HG03575 (cell line): ENCODE measurements around the gene LRRC14B.
"Not testable (repeated sequence)": the region's sequence is repeated elsewhere in the genome, so short reads cannot be mapped to it uniquely, and the experiment has no call there.

Experiments used
- ATAC-seq: cut with Tn5 transposase; IDR thresholded peaks from one replicate; pipeline ENCODE4 v1.9.1; 2021; ENCODE audit not compliant: unreplicated experiment, insufficient number of reproducible peaks, low FRiP score; ENCODE audit errors: extremely low read depth

The LRRC14B gene

DNA sequence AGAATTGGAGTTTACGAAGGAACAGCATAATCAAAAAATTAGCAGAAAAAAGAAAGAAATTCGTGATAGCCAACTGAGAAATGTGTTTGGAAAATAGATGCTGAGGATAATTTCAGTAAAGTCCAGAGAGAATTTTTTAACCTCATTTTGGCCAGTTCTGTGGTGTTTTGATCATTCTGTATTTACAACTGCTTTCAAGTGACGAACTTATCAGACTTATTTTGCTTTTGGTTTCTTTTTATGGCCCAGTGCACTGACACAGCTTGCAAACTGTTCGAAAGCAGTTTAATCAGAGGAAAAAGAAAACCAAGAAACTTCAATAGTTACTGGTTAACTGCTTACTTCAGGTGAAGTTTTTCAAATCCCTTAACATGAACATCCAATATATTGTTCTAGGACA lies 28.7 kb downstream of the LRRC14B start:
- no peak for ATAC-seq

DNA sequence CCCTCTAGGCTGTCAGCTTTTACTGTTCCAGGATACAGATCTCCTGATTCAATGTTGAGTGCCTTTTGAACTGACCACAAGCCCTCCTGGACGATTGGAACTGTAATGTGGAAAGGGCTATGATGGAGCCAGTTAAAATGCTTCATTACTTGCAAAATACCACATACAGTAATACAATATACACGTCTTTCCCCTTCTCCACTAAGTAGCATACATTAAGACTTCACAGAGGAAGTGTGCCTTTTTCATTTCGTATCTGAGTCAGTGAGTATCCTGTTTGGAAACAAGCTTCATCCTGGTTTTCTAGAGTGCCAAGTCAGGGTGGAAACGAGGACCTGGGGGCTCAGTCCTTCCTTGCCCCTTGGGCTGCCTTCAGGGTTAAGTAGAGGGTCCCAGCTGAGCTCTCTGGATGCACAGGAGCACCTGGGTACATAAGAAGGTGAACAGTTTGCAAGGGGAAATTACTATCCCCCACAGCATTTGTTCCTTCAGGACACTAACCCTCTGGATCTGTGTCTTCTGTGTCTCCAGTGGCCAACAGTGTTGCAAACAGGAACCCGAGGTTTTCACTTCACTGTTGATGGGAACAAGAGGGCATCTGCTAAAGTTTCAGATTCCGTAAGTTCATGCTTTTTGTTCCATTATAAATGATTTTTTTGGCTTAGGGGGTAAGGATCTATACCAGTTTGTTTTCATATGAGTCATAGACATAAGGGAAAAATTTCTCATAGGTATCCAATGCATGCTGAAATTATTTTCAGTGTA lies 31.8 kb downstream of the LRRC14B start:
- ATAC-seq = not testable (repeated sequence)

DNA sequence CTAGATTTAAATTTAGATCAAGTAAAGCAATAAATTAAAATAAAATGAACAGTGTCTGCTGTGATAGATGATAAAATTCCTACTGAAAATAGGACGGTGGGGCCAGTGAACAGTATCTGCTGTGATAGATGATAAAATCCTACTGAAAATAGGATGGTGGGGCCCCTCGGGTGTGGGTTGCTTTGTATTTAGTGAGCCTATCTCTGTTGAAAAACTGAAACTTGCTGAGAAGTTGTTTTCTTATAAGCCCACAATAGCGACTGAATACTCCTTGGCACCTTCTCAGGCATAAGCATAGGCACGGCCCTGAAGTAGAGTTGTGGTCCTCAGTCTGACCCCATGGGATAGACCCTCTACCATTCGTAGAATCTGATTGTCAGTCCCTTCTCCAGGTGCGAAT lies 32.5 kb downstream of the LRRC14B start:
- no peak for ATAC-seq

DNA sequence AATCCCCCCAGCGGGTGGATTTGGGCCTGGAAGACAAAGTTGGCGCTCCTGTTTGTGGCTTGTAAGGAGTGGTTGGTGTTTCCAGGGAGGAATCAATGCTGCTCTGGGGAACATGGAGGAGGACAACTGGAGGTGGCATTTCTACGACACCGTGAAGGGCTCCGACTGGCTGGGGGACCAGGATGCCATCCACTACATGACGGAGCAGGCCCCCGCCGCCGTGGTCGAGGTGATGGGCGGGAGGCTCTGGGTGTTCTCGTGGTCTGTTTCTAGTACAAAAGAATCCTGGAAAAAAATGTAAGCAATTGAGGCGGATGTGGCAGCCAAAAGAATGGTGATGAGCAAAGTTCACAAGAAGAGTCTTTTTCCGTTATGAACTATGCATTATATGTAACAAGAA lies 34.0 kb downstream of the LRRC14B start:
- no peak for ATAC-seq

DNA sequence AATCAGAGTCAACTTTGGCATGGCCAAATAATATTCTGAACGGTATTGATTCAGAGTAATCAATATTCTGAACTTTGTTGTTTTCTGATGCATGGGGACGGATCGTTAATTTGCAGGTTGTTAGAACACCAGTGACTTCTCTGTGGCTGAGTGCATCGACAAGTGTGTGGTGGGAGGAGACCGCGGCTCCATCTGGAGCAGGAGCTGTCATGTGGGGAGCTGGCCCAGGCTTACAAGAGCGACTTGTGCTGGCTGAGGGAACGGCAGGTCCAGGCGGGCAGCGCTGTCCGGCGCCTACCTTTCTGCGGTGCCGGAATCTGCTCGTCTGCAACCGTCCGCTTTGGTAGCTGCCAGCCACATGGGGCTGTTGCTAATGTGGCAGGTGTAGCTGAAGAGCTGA lies 36.1 kb downstream of the LRRC14B start:
- not testable (repeated sequence) for ATAC-seq

DNA sequence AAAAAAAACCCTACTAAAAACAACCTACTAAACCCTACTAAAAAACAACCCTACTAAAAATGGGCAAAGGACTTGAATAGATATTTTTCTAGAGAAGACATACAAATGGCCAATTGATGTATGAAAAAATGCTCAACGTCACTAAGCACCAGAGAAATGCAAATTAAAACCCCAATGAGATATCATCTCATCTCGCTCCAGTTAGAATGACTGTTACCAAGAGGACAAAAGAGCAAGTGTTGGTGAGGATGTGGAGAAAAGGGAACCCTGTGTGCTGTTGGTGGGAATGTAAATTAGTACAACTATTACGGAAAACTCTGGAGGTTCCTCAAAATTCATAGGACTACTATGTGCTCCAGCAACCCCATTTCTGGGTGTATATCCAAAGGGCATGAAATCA lies 37.6 kb downstream of the LRRC14B start:
- ATAC-seq = no peak

DNA sequence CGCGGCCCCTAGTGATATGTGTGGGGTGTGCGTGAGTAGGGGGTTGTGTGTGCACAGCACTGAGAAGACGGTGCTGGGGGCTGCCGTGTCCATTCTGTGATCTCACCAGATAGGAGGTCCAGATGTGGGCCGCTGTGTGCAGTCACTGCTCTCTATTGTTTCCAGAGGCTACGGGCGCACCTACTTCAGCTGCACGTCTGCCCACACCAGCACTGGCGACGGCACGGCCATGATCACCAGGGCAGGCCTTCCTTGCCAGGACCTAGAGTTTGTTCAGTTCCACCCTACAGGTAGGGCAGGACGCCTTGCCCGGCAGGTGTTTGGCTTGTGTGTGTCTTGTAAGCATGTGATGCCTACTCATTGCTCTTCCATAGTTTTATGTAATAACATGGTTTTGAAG lies 39.4 kb downstream of the LRRC14B start:
- ATAC-seq = no peak

DNA sequence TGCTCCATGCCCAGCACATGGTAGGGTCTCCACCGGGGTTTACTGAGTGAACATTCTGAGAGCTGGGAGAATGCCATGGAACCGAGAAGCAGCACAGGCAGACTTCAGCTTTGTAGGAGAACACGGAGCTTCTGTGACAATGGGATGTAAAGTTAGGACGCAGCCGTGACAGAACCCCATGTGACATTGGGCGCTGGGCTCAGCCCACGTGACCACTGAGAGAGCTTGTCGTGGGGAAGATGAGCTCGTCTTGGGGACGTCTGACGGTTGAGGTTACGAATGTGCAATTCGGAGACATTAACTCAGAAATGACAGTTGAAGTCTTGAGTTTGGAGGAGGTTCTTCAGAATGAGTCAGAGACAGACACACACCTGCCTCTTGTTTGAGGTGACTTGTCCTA lies 40.4 kb downstream of the LRRC14B start:
- no peak for ATAC-seq

DNA sequence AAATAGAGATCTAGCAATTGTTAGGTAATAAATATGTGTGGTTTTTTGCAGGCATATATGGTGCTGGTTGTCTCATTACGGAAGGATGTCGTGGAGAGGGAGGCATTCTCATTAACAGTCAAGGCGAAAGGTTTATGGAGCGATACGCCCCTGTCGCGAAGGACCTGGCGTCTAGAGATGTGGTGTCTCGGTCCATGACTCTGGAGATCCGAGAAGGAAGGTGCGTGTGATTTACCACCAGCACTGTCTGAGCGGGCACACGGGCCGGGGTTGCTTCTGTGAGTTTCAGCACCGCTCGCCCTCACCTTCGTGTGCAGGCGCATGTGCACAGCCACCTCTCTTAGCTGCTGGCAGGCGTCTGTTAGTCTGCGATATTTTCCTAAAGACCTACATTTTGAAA lies 42.1 kb downstream of the LRRC14B start:
- ATAC-seq = not testable (repeated sequence)

DNA sequence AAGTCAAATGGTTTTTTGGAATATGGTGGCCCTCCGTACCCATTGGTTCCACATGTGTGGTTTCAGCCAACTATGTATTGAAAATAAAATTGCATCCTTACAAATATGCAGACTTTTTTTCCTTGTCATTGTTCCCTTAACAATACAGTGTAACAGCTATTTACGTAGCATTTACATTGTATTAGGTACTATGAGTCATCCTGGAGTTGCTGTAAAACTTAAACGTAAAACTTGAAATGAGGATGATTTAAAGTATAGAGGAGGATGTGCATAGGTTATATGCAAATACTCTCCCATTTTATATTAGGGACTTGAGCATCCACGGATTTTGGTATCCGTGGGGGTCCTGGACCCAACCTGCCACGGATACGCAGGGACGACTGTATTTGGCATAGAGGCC lies 43.2 kb downstream of the LRRC14B start:
- ATAC-seq = no peak

DNA sequence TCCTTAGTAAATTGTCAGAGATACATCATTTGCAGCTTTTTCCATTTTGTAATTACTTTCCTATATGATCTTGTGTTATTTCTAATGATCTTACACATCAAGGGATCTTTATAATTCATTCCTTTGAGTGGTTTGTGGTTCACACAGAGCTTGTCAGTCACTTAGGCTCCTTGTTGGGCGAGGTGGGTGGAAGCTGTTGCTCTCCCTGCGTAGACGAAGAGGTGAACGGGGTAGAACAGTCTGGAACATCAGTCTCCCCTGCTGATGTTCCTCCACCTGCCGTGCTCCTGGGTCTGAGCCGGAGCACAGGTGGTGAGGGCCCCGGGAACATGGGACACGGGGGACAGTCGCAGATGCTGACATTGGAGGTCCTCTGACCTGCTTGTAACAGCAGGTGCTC lies 44.2 kb downstream of the LRRC14B start:
- not testable (repeated sequence) for ATAC-seq

DNA sequence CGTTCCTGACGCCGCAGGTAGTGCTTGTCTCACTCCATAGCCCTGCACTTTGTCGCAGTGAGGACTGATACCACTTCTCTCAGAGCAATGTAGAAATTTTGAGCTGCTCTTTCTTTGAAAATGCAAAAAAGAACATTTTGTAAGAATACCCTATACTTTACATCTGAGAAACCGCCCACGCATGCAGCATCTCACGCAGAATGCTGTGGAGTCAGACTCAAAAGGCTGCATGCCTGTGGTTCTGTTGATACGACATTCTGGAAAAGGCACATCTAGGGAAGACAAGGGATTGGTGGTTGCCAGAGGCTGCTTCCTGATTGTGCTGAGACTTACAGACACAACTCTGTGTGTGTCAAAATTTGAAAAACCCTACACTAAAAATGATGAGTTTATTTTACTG lies 46.6 kb downstream of the LRRC14B start:
- not testable (repeated sequence) for ATAC-seq

DNA sequence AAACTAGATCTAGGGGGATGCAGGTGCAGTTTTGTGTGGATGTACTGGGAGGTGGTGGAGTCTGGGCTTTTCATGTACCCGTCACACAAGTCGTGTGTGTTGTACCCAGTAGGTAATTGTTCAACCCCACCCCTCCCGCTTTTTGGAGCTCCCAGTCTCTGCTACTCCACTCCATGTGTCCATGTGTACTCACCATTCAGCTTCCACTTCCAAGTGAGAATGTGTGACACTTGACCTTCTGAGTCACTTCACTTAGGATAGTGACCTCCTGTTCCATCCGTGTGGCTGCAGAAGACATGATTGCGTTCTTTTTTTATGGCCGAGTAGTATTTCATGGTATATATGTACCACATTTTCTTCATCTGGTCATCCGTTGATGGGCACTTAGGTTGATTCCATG lies 49.3 kb downstream of the LRRC14B start:
- not testable (repeated sequence) for ATAC-seq

DNA sequence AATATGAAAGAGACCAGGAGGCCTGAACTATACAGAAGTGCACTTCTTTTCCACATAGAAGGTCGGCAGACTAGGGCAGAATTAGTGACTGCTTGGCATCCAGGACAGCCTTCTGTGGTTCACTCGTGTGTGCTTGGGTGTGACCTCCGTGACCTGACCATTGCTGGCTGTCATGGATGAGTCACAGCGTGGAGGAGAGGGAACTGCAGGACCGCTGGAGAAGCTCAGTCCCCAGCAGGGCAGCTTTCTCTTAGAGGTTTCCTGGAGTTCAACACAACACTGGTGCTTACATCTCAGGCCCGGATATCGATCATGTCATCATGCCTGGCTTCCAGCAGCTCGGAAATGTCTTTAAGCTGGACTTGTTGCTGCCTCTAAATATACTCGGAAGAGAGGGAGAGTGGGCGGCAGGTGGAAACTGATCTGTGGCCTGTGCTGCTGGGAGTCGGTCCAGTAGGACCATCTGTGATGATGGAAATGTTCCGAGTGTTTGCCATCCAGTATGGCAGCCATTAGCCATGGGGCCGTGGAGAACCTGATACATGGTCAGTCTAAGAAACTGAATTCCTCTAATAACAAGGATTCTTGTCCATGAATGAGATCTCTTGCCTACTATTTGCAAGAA lies 49.9 kb downstream of the LRRC14B start:
- ATAC-seq = not testable (repeated sequence)

DNA sequence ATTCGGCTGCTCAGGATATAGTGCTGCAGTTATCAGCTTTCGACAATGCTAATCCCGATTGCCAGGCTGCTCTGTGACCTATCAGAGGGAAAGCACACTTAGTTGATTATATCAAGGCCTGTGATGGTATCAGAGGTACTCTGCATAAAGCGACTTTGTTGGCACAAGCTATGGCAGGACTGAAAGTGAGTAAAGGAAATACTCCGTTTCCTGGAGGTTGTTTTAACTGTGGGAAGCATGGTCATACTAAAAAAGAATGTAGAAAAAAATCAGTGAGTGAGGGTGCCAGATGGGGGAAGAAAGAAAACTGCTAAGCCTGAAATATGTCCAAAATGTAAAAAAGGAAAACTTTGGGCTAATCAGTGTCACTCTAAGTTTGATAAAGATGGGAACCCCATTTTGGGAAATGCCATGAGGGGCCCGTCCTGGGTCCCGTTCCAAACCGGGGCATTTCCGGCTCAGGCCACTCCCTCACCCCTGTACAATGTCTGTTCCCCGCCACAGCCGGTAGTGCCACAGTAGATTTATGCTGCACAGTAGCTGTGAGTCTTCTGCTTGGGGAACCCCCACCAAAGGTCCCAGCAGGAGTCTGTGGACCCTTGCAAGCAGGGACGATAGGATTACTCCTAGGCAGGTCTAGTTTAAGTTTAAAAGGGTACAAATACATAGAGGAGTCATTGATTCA lies 52.5 kb downstream of the LRRC14B start:
- ATAC-seq = not testable (repeated sequence)

DNA sequence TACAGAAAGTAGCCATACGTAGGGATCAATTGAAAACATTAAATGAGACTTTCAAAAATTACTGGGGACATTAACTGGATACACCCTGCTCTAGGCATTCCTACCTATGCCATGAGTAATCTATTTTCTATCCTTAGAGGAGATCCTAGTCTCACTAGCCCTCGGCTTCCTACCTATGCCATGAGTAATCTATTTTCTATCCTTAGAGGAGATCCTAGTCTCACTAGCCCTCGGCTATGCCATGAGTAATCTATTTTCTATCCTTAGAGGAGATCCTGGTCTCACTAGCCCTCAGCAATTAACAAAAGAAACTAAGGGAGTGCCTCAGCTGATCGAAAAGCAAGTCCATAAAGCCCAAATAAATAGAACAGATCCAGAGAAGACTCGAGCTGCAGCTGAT lies 54.4 kb downstream of the LRRC14B start:
- not testable (repeated sequence) for ATAC-seq
